HCT116 (cell line): ENCODE measurements around the gene SLC12A8. TPM values are rescaled to one million over a fixed set of nuclear protein-coding genes. Genes with fewer than 3 reads are reported as not detected.

Experiments used
- ATAC-seq: fragments of 200-7000 bp; cut with Tn5 transposase; 2 replicates; pipeline ENCODE4 v1.9.1; 2020; ENCODE audit warnings: mild to moderate bottlenecking, moderate library complexity
- BruUV-seq: library from RNA; stranded (reverse); fragments of 400-500 nt; replicated peaks from 2 replicates; lab custom pipeline; 2021; lab: Mats Ljungman, UMichigan
- CTCF ChIA-PET: fragments of 300-600 bp; sonication (Branson Sonifier 250); formaldehyde crosslinking; loops from one replicate; lab custom pipeline; 2021; ENCODE audit warnings: antibody characterized with exemption; lab: Charles Lee
- POLR2A ChIA-PET: fragments of 300-600, 350-600 bp; sonication (Branson Sonifier 250); formaldehyde crosslinking; loops from one replicate; lab custom pipeline; 2021; ENCODE audit warnings: antibody characterized with exemption; lab: Charles Lee
- RAD21 ChIA-PET, 2 experiments: fragments of 300-600 bp; sonication (Branson Sonifier 250); formaldehyde crosslinking; loops; one replicate each; lab custom pipeline; 2023; ENCODE audit warnings: low total read pairs in 2 of 2; ENCODE audit not compliant: uncharacterized antibody in 2 of 2, unreplicated experiment in 2 of 2, low non-redundant PET in 1 of 2; lab: Charles Lee
- DNase-seq: peaks from one replicate; pipeline ENCODE4 v3.0.0-alpha.2; 2010; ENCODE audit warnings: low read depth, low spot score
- H2AFZ ChIP-seq: fragments of 200-600 bp; shearing (Covaris generic), sonication (generic); 2 replicates; pipeline ENCODE4 v1.6.1; 2017; ENCODE audit warnings: low read depth, mixed run types, mixed read lengths, antibody characterized with exemption, low read length; ENCODE audit not compliant: poor library complexity, severe bottlenecking
- H3K27ac ChIP-seq: 2 replicates; pipeline ENCODE4 v1.5.1; 2012; ENCODE audit warnings: low read depth, low read length
- H3K27me3 ChIP-seq: fragments of 200-600 bp; sonication (generic); 2 replicates; pipeline ENCODE4 v1.6.1; 2016; ENCODE audit warnings: mixed run types, low read length, mixed read lengths; ENCODE audit not compliant: insufficient read depth
- H3K36me3 ChIP-seq, 2 experiments: fragments of 200-500 bp in 1 of 2; fragments of 200-600 bp in 1 of 2; sonication (Bioruptor generic) in 1 of 2; sonication (generic) in 1 of 2; 2 replicates each; pipeline versions ENCODE4 v1.5.1 to v1.6.1; 2014 to 2016; ENCODE audit warnings: low read length in 2 of 2, inconsistent platforms in 1 of 2, mixed read lengths in 1 of 2, mixed run types in 1 of 2; ENCODE audit not compliant: insufficient read depth in 2 of 2, control insufficient read depth in 1 of 2
- H3K4me1 ChIP-seq, 2 experiments: fragments of 200-600 bp in 1 of 2; sonication (generic) in 1 of 2; 2 replicates each; pipeline versions ENCODE4 v1.5.1 to v1.6.1; 2012 to 2017; ENCODE audit warnings: low read length in 2 of 2, inconsistent platforms in 1 of 2, mild to moderate bottlenecking in 1 of 2, mixed read lengths in 1 of 2, mixed run types in 1 of 2, moderate library complexity in 1 of 2; ENCODE audit not compliant: insufficient read depth in 2 of 2, control insufficient read depth in 1 of 2
- H3K4me2 ChIP-seq: fragments of 200-600 bp; sonication (generic); 2 replicates; pipeline ENCODE4 v1.6.1; 2017; ENCODE audit warnings: mixed run types, low read length, mixed read lengths
- H3K4me3 ChIP-seq, 2 experiments: fragments of 200-600 bp in 1 of 2; sonication (generic) in 1 of 2; replicated peaks in 1 of 2; 2 replicates each; pipeline ENCODE4 v1.5.1; 2011 to 2016; ENCODE audit warnings: low read length in 2 of 2, control low read depth in 1 of 2, low read depth in 1 of 2, mild to moderate bottlenecking in 1 of 2, mixed read lengths in 1 of 2, mixed run types in 1 of 2
- H3K79me2 ChIP-seq: fragments of 200-600 bp; sonication (generic); 2 replicates; pipeline ENCODE4 v1.6.1; 2017; ENCODE audit warnings: mild to moderate bottlenecking, mixed run types, low read length, moderate library complexity, mixed read lengths; ENCODE audit not compliant: insufficient read depth
- H3K9ac ChIP-seq: fragments of 200-600 bp; sonication (generic); 2 replicates; pipeline ENCODE4 v1.6.1; 2016; ENCODE audit warnings: low read length, mixed read lengths
- H3K9me2 ChIP-seq: fragments of 200-600 bp; sonication (generic), shearing (Covaris generic); 2 replicates; pipeline ENCODE4 v1.6.1; 2017; ENCODE audit warnings: mixed run types, mild to moderate bottlenecking, moderate library complexity; ENCODE audit not compliant: insufficient read depth
- H3K9me3 ChIP-seq, 2 experiments: fragments of 200-500 bp in 1 of 2; fragments of 200-600 bp in 1 of 2; sonication (Bioruptor generic) in 1 of 2; sonication (generic) in 1 of 2; 2 replicates each; pipeline ENCODE4 v1.6.1; 2014 to 2017; ENCODE audit warnings: low read length in 2 of 2, mixed read lengths in 2 of 2, inconsistent platforms in 1 of 2, low read depth in 1 of 2, mild to moderate bottlenecking in 1 of 2, mixed run types in 1 of 2, moderate library complexity in 1 of 2; ENCODE audit not compliant: control insufficient read depth in 1 of 2, insufficient read depth in 1 of 2
- H4K20me1 ChIP-seq: fragments of 200-600 bp; sonication (generic), shearing (Covaris generic); 2 replicates; pipeline ENCODE4 v1.6.1; 2017; ENCODE audit warnings: mixed run types, mild to moderate bottlenecking, moderate library complexity; ENCODE audit not compliant: insufficient read depth
- CBX3 ChIP-seq: IDR thresholded peaks from 2 replicates; pipeline ENCODE4 v1.6.1; 2012; ENCODE audit warnings: low read depth
- EGR1 ChIP-seq: IDR thresholded peaks from 2 replicates; pipeline ENCODE4 v1.6.1; 2012; ENCODE audit warnings: low read depth
- ELF1 ChIP-seq: IDR thresholded peaks from 2 replicates; pipeline ENCODE4 v1.6.1; 2012; ENCODE audit warnings: low read depth, borderline replicate concordance
- EZH2 ChIP-seq: fragments of 200-600 bp; sonication (generic); IDR thresholded peaks from 2 replicates; pipeline ENCODE4 v1.6.1; 2017; ENCODE audit warnings: antibody characterized with exemption, mixed run types
- FOSL1 ChIP-seq: IDR thresholded peaks from 2 replicates; pipeline ENCODE4 v1.6.1; 2012; ENCODE audit warnings: low read depth
- JUND ChIP-seq: IDR thresholded peaks from 2 replicates; pipeline ENCODE4 v1.6.1; 2012
- POLR2A ChIP-seq: IDR thresholded peaks from 2 replicates; pipeline ENCODE4 v1.7.0; 2011; ENCODE audit warnings: borderline replicate concordance; ENCODE audit not compliant: insufficient read depth, insufficient read length; ENCODE audit errors: extremely low read depth
- POLR2AphosphoS5 ChIP-seq: IDR thresholded peaks from 2 replicates; pipeline ENCODE4 v1.6.1; 2011; ENCODE audit warnings: mild to moderate bottlenecking, low read depth, low read length, moderate library complexity
- RAD21 ChIP-seq: IDR thresholded peaks from 2 replicates; pipeline ENCODE4 v1.6.1; 2012; ENCODE audit warnings: low read depth, mild to moderate bottlenecking
- SIN3A ChIP-seq: IDR thresholded peaks from 2 replicates; pipeline ENCODE4 v1.6.1; 2012; ENCODE audit warnings: low read depth
- SRF ChIP-seq: IDR thresholded peaks from 2 replicates; pipeline ENCODE4 v1.6.1; 2012; ENCODE audit warnings: low read depth
- TCF7L2 ChIP-seq: IDR thresholded peaks from 2 replicates; pipeline ENCODE4 v1.7.0; 2011; ENCODE audit warnings: borderline replicate concordance, inconsistent platforms; ENCODE audit not compliant: insufficient read depth, insufficient read length; ENCODE audit errors: extremely low read depth
- YY1 ChIP-seq: IDR thresholded peaks from 2 replicates; pipeline ENCODE4 v1.6.1; 2011; ENCODE audit warnings: low read length, low read depth, moderate library complexity, mild to moderate bottlenecking; ENCODE audit not compliant: insufficient replicate concordance; ENCODE audit errors: extremely low read depth
- ZFX ChIP-seq: fragments of 450-650 bp; IDR thresholded peaks from 2 replicates; pipeline ENCODE4 v1.6.1; 2017
- ZNF274 ChIP-seq: fragments of 200-500 bp; sonication (Bioruptor generic); IDR thresholded peaks from 2 replicates; pipeline ENCODE4 v1.6.1; 2014; ENCODE audit warnings: mild to moderate bottlenecking, low read depth, low read length, inconsistent platforms
- intact Hi-C: fragments of 100-400 bp; cut with micrococcal nuclease; formaldehyde crosslinking; loops from 2 replicates; pipeline ENCODE4 v1.10.0; 2022
- total RNA-seq: library from RNA; stranded (reverse); gene quantifications from one replicate; pipeline ENCODE4 v1.2.1, GENCODE V29; 2021; ENCODE audit not compliant: unreplicated experiment
- TF ChIP-seq, protein P1 (sequence below): IDR thresholded peaks from 2 replicates; pipeline ENCODE4 v1.6.1; 2012
- TF ChIP-seq, protein P2 (sequence below): IDR thresholded peaks from 2 replicates; pipeline ENCODE4 v1.6.1; 2012
- TF ChIP-seq, protein P3 (sequence below), 3 experiments: fragments of 200-600 bp in 1 of 3; sonication (generic) in 1 of 3; IDR thresholded peaks in 2 of 3; conservative IDR thresholded peaks in 1 of 3; 2 replicates each; pipeline ENCODE4 v1.5.1; 2012 to 2017; ENCODE audit warnings: low read depth in 2 of 3, low read length in 2 of 3, antibody characterized with exemption in 1 of 3, borderline replicate concordance in 1 of 3, control low read depth in 1 of 3, mild to moderate bottlenecking in 1 of 3, mixed read lengths in 1 of 3, mixed run types in 1 of 3, moderate library complexity in 1 of 3; ENCODE audit not compliant: insufficient read depth in 1 of 3

Gene SLC12A8
- total RNA-seq, 1 experiment from 2014 or later, result 19.9 TPM

GRCh38 chr3:125154800-125155269 is 57.7 kb downstream of the SLC12A8 start:
- Histone ChIP-seq H3K79me2 (no peaks in the 10 kb centered on the region), H3K9me3 (no peaks in the 10 kb centered on the region), H4K20me1 (no peaks in the 10 kb centered on the region), H3K4me1 (peaks cover 0 to 7% of the 10 kb centered on the region in 2 experiments; a peak in 1 of 4 replicates), H3K9ac (no peak overlapping the region), H3K27ac (no peak overlapping the region), H3K9me2 (no peaks in the 10 kb centered on the region), H2AFZ (no peak overlapping the region), H3K4me2 (no peak overlapping the region), H3K36me3 (no peaks in the 10 kb centered on the region)
- BruUV-seq, result no TSS peak
- RAD21 ChIA-PET, result no interaction called here
- CTCF ChIA-PET, result no interaction called here
- DNase-seq (no peak), ATAC-seq (no peak)
- POLR2A ChIA-PET, result no interaction called here
- intact Hi-C loops, result no loop called here
- TF ChIP-seq ZNF274 (no peak), ELF1 (no peak), JUND (no peak), SRF (no peak), SIN3A (no peak), POLR2A (no peak), ZFX (no peak), TCF7L2 (no peak), FOSL1 (no peak), POLR2AphosphoS5 (no peak), EZH2 (no peak), RAD21 (no peak), EGR1 (no peak), CBX3 (no peak), YY1 (no peak)
- TF ChIP-seq, protein P1, sequence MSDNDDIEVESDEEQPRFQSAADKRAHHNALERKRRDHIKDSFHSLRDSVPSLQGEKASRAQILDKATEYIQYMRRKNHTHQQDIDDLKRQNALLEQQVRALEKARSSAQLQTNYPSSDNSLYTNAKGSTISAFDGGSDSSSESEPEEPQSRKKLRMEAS, result no peak
- TF ChIP-seq, protein P2, sequence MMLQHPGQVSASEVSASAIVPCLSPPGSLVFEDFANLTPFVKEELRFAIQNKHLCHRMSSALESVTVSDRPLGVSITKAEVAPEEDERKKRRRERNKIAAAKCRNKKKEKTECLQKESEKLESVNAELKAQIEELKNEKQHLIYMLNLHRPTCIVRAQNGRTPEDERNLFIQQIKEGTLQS, result no peak
- TF ChIP-seq, protein P3, sequence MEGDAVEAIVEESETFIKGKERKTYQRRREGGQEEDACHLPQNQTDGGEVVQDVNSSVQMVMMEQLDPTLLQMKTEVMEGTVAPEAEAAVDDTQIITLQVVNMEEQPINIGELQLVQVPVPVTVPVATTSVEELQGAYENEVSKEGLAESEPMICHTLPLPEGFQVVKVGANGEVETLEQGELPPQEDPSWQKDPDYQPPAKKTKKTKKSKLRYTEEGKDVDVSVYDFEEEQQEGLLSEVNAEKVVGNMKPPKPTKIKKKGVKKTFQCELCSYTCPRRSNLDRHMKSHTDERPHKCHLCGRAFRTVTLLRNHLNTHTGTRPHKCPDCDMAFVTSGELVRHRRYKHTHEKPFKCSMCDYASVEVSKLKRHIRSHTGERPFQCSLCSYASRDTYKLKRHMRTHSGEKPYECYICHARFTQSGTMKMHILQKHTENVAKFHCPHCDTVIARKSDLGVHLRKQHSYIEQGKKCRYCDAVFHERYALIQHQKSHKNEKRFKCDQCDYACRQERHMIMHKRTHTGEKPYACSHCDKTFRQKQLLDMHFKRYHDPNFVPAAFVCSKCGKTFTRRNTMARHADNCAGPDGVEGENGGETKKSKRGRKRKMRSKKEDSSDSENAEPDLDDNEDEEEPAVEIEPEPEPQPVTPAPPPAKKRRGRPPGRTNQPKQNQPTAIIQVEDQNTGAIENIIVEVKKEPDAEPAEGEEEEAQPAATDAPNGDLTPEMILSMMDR (IDR thresholded peaks at IDR 0.05 in 2 of 3, conservative IDR thresholded peaks at IDR 0.05 in 1 of 3; ENCODE audit: borderline replicate concordance in 1 of 3, insufficient read depth in 1 of 3, low read depth in 2 of 3, low read length in 2 of 3), result no peak
- TF ChIP-seq, all 23 proteins: peak for 0
- H3K27me3 ChIP-seq, result no peaks in the 10 kb centered on the region
- H3K4me3 ChIP-seq, result no peak overlapping the region
